Lower lobe of right lung (tissue), 2 donors: ENCODE results near the gene NME9. TPM values are rescaled to one million over a fixed set of nuclear protein-coding genes. Genes with fewer than 3 reads are reported as not detected.

ENCODE experiments used
- ATAC-seq, 2 donors: fragments of 200-7000 bp; cut with Tn5 transposase; one replicate each; pipeline ENCODE4 v1.9.1; 2020 to 2022; ENCODE audit warnings: mild to moderate bottlenecking in 2 of 2, moderate library complexity in 2 of 2
- DNase-seq: peaks from one replicate; pipeline ENCODE4 v3.0.0-alpha.2; 2020
- H3K27ac ChIP-seq: fragments of 200-600 bp; one replicate; pipeline ENCODE4 v1.8.0; 2022
- H3K27me3 ChIP-seq: fragments of 200-600 bp; one replicate; pipeline ENCODE4 v1.8.0; 2022; ENCODE audit warnings: low read depth
- H3K36me3 ChIP-seq: fragments of 200-600 bp; one replicate; pipeline ENCODE4 v1.8.0; 2022; ENCODE audit warnings: mild to moderate bottlenecking
- H3K4me1 ChIP-seq: fragments of 200-600 bp; one replicate; pipeline ENCODE4 v1.8.0; 2022
- H3K4me3 ChIP-seq: fragments of 200-600 bp; one replicate; pipeline ENCODE4 v1.8.0; 2022; ENCODE audit warnings: mild to moderate bottlenecking
- H3K9me3 ChIP-seq: fragments of 200-600 bp; one replicate; pipeline ENCODE4 v1.8.0; 2022
- CTCF ChIP-seq: fragments of 200-600 bp; IDR thresholded peaks from one replicate; pipeline ENCODE4 v1.8.0; 2022; ENCODE audit warnings: antibody characterized with exemption, mild to moderate bottlenecking
- intact Hi-C: fragments of 100-400 bp; cut with DNase I; formaldehyde crosslinking; loops from one replicate; pipeline ENCODE4 v1.11.0; 2022
- total RNA-seq: library from RNA; stranded (reverse); fragmentation: NEBNext Ultra II Directional; extraction: Animal tissue kit (Norgen Biotek cat#: 25700); gene quantifications from one replicate; pipeline ENCODE4 v1.2.1, GENCODE V29; 2021
- donor health status: DM: no; HTN: yes; CAD: no; lungs with severe emphysema.

NME9 gene
- total RNA-seq, 1 donor from 2014 or later: 3.5 TPM

DNA sequence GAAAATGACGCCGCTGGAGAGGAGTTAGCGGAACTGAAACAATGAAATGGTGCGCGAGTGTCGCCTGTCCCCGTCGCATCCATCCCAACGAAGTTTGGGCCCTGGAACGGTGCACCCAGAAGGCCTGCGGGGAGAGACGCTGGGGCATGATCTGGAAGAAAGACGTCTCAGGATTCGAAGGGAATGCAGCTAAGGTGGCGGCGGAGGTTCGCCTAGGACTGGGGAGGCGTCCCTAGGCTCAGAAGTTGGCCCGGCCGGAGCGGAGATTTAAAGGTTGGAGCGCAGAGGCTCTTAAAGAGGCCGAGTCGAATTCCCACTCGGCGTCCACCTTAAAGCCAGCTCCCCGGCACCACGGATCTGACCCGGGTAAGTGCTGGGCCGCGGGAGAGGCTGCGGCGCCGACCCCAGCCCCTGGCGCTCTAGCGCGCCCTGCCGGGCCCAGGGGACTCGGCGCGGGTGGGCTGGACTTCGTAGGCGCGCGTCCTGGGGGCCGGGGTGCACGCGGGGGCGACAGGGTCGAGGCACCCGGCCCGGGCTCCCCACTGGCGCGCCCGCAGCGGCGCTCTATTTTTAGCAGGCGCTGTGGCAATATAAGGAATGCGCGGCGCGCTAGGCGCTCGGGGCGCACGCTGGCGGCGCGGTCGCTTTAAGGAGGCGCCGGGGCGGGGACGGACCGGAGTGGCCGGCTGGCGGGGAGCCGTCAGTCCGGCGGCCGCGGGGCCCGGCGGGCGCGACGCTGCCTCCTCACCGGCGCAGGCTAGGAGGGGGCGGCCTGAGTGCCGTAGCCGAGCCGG, 18.5 kb upstream of the NME9 start, which contains the start of gene MRAS:
Gene MRAS (plus strand): TSS at position 620 of the 794 bp plus-strand sequence. CDS start 24,305 bp downstream, outside the sequence.
- DNase-seq: peak; percentile 87
- Histone ChIP-seq H3K27me3 (no peaks in the 10 kb centered on the region), H3K27ac (peak within 1 kb of the TSS; percentile 93), H3K9me3 (no peaks in the 10 kb centered on the region), H3K4me1 (peaks cover 24% of the 10 kb centered on the region), H3K36me3 (no peaks in the 10 kb centered on the region), H3K4me3 (peak within 1 kb of the TSS; percentile 82)
- intact Hi-C loops: no loop called here
- peak; percentile 88 to 91 for ATAC-seq
- TF ChIP-seq CTCF: peak; percentile 56

DNA sequence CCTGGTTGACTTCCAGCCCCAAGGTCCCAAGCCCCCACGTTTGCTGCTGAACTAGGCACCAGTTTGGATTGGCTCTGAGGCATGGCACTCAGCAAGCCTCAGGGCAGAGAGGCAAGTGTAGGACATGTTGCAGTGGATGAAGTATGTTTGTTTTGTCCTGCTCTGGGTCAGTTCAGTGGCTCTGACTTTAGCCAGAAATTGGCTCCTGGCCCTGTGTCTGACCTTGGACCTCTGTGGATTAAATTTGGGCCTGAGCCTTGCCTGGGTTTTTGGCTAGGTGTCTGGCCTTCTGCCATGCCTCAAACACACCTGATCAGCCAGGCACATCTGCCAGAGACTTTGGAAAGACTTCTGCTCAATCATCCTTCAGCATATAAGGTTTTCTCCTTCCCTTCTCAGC, 15.1 kb upstream of the NME9 start:
- no peak for ATAC-seq
- intact Hi-C loops: no loop called here
- H3K27me3 ChIP-seq: no peaks in the 10 kb centered on the region
- H3K36me3 ChIP-seq: no peaks in the 10 kb centered on the region
- no peak for TF ChIP-seq CTCF
- no peak overlapping the region for H3K27ac ChIP-seq
- DNase-seq: no peak
- H3K9me3 ChIP-seq: no peaks in the 10 kb centered on the region
- H3K4me1 ChIP-seq: peaks cover 6% of the 10 kb centered on the region
- no peak overlapping the region for H3K4me3 ChIP-seq

DNA sequence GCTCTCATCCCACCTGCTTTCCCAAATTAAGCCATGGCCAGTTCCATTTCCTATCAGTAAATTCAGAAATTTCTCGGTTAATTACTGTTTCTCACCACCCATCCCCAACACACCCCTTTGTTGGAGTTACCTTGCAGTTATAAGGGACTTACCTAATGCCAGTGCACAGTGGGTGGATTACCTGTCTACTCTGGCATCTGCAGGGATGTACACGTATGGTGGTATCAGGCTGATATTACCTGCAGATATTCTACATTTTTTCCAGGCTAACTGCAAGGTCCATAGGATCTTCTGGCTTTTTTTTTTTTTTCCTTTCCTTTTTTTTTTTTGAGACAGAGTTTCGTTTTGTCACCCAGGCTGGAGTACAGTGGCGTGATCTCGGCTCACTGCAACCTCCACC, 10.9 kb upstream of the NME9 start:
- Histone ChIP-seq H3K4me1 (no peaks in the 10 kb centered on the region), H3K9me3 (no peaks in the 10 kb centered on the region), H3K27me3 (no peaks in the 10 kb centered on the region), H3K4me3 (no peak overlapping the region), H3K27ac (no peak overlapping the region), H3K36me3 (no peaks in the 10 kb centered on the region)
- intact Hi-C loops: no loop called here
- TF ChIP-seq CTCF: no peak
- DNase-seq (no peak), ATAC-seq (no peak)

DNA sequence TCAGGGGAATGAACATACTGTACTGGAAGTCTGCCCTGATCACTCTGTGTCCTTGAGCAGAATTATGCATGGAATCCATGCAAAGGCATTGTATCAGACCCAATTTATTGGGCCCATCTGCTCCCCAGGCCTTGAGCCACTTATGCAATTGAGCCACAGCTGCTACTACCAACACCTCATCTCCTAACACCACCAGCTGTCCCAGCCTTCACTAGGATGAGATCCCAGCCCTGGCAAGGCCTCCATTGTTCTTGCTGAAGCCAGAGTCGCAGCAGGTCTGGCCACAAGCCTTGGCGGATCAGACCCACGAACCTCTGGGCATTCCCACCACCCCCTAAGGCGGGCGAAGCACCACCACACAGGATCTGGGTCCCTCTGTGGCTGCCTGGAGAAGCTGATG, 9.2 kb upstream of the NME9 start:
- H3K4me3 ChIP-seq: no peak overlapping the region
- no peak overlapping the region for H3K27ac ChIP-seq
- H3K36me3 ChIP-seq: no peaks in the 10 kb centered on the region
- no peaks in the 10 kb centered on the region for H3K27me3 ChIP-seq
- ATAC-seq (no peak), DNase-seq (no peak)
- H3K9me3 ChIP-seq: no peaks in the 10 kb centered on the region
- TF ChIP-seq CTCF: no peak
- intact Hi-C loops: no loop called here
- no peaks in the 10 kb centered on the region for H3K4me1 ChIP-seq

GRCh38 chr3:138338244-138338643, 8.6 kb upstream of the NME9 start:
- ATAC-seq (no peak), DNase-seq (no peak)
- Histone ChIP-seq H3K4me3 (no peak overlapping the region), H3K27me3 (no peaks in the 10 kb centered on the region), H3K36me3 (no peaks in the 10 kb centered on the region), H3K27ac (no peak overlapping the region), H3K9me3 (no peaks in the 10 kb centered on the region), H3K4me1 (no peaks in the 10 kb centered on the region)
- intact Hi-C loops: no loop called here
- TF ChIP-seq CTCF: no peak
